GM06990 (cell line): ENCODE data around the gene NID2.

ENCODE experiments used
- DNase-seq: peaks from one replicate; pipeline ENCODE4 v3.0.0-alpha.2; 2011; ENCODE audit not compliant: insufficient read length; ENCODE audit errors: extremely low read depth
- H3K27me3 ChIP-seq: replicated peaks from 2 replicates; pipeline ENCODE4 v1.6.0; 2011; ENCODE audit warnings: low read length; ENCODE audit not compliant: control insufficient read depth, insufficient read depth
- H3K36me3 ChIP-seq: 2 replicates; pipeline ENCODE4 v1.5.1; 2011; ENCODE audit warnings: low read length; ENCODE audit not compliant: control insufficient read depth, insufficient read depth
- H3K4me3 ChIP-seq: replicated peaks from 2 replicates; pipeline ENCODE4 v1.5.1; 2011; ENCODE audit warnings: low read depth, mild to moderate bottlenecking, control low read depth, low read length
- TF ChIP-seq, protein P1 (sequence below): IDR thresholded peaks from 2 replicates; pipeline ENCODE4 v1.5.1; 2011; ENCODE audit warnings: low read length, control low read depth, mild to moderate bottlenecking, inconsistent platforms; ENCODE audit not compliant: insufficient read depth, poor library complexity, severe bottlenecking

Gene NID2

GRCh38 chr14:52052288-52052943, 16.4 kb downstream of the NID2 start:
- Histone ChIP-seq H3K36me3 (no peaks in the 10 kb centered on the region), H3K27me3 (no peaks in the 10 kb centered on the region; the same call in 1 of the 2 replicates), H3K4me3 (no peak overlapping the region)
- DNase-seq, result no peak
- TF ChIP-seq, protein P1, sequence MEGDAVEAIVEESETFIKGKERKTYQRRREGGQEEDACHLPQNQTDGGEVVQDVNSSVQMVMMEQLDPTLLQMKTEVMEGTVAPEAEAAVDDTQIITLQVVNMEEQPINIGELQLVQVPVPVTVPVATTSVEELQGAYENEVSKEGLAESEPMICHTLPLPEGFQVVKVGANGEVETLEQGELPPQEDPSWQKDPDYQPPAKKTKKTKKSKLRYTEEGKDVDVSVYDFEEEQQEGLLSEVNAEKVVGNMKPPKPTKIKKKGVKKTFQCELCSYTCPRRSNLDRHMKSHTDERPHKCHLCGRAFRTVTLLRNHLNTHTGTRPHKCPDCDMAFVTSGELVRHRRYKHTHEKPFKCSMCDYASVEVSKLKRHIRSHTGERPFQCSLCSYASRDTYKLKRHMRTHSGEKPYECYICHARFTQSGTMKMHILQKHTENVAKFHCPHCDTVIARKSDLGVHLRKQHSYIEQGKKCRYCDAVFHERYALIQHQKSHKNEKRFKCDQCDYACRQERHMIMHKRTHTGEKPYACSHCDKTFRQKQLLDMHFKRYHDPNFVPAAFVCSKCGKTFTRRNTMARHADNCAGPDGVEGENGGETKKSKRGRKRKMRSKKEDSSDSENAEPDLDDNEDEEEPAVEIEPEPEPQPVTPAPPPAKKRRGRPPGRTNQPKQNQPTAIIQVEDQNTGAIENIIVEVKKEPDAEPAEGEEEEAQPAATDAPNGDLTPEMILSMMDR, result no peak

GRCh38 chr14:52051871-52052270, 17.0 kb downstream of the NID2 start:
- no peak overlapping the region for H3K4me3 ChIP-seq
- no peak for DNase-seq
- no peaks in the 10 kb centered on the region for H3K36me3 ChIP-seq
- H3K27me3 ChIP-seq, result no peaks in the 10 kb centered on the region; the same call in 1 of the 2 replicates
- TF ChIP-seq, protein P1, result no peak

DNA sequence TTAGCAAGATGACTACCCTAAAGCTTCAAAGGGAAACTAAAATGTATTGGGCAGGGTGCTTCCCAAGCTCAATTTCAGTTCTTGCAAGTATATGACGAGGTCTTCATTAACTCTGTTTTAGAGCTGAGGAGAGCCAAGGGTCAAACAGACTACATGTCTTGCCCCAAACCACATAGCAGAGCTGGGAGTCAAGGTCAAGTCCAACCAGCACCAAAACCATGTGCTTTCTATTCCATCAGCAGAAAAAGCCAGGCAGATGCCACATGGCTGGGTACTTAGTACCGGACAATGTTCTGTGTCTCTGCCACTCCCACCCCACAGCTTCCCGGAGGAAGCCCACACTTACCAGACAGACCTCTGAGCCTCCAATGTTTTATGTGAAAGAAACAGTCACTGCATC, 17.6 kb downstream of the NID2 start:
- no peak overlapping the region for H3K4me3 ChIP-seq
- TF ChIP-seq, protein P1, result no peak

GRCh38 chr14:52049721-52050588, 18.9 kb downstream of the NID2 start:
- no peak for DNase-seq
- no peaks in the 10 kb centered on the region; the same call in 1 of the 2 replicates for H3K27me3 ChIP-seq

More for the DNA sequence above, 17.6 kb downstream of the NID2 start:
- DNase-seq, result no peak
- no peaks in the 10 kb centered on the region; the same call in 1 of the 2 replicates for H3K27me3 ChIP-seq
- no peaks in the 10 kb centered on the region for H3K36me3 ChIP-seq

GRCh38 chr14:52049271-52049670, 19.6 kb downstream of the NID2 start:
- no peak for DNase-seq
- H3K4me3 ChIP-seq, result no peak overlapping the region
- TF ChIP-seq, protein P1, result no peak
- H3K36me3 ChIP-seq, result no peaks in the 10 kb centered on the region
- H3K27me3 ChIP-seq, result no peaks in the 10 kb centered on the region; the same call in 1 of the 2 replicates

More at GRCh38 chr14:52049721-52050588, 18.9 kb downstream of the NID2 start:
- TF ChIP-seq, protein P1, result no peak
- Histone ChIP-seq H3K4me3 (no peak overlapping the region), H3K36me3 (no peaks in the 10 kb centered on the region)
